Mesenchymal stem cell (in vitro differentiated cells and primary cell): Measurements from ENCODE around the gene C19orf85.
A peak's percentile ranks its signal among the peaks of the same experiment; 100 is the strongest.

Experiments used
- DNase-seq: peaks from one replicate; pipeline ENCODE4 v3.0.0-alpha.2; 2013
- H2AFZ ChIP-seq: one replicate; pipeline ENCODE4 v1.6.1; 2013; ENCODE audit warnings: low read depth, mild to moderate bottlenecking, control low read depth, inconsistent platforms, low read length, moderate library complexity
- H2AK5ac ChIP-seq: 2 replicates; pipeline ENCODE4 v1.6.1; 2013; ENCODE audit warnings: low read length, moderate library complexity, mild to moderate bottlenecking, inconsistent platforms; ENCODE audit not compliant: severe bottlenecking
- H2BK120ac ChIP-seq: one replicate; pipeline ENCODE4 v1.6.1; 2013; ENCODE audit warnings: low read depth, mild to moderate bottlenecking, inconsistent platforms, low read length, moderate library complexity
- H2BK12ac ChIP-seq, 2 experiments: one replicate each; pipeline ENCODE4 v1.6.1; 2013; ENCODE audit warnings: inconsistent platforms in 2 of 2, low read length in 2 of 2, mild to moderate bottlenecking in 2 of 2, moderate library complexity in 2 of 2, control low read depth in 1 of 2
- H2BK15ac ChIP-seq: one replicate; pipeline ENCODE4 v1.6.1; 2013; ENCODE audit warnings: mild to moderate bottlenecking, low read depth, inconsistent platforms; ENCODE audit not compliant: poor library complexity, severe bottlenecking
- H2BK5ac ChIP-seq: 2 replicates; pipeline ENCODE4 v1.6.1; 2013; ENCODE audit warnings: low read depth, mild to moderate bottlenecking, low read length, control low read depth, inconsistent platforms; ENCODE audit not compliant: poor library complexity, severe bottlenecking
- H3K14ac ChIP-seq, 2 experiments: one replicate each; pipeline ENCODE4 v1.6.1; 2013; ENCODE audit warnings: inconsistent platforms in 2 of 2, low read length in 2 of 2, control low read depth in 1 of 2, mild to moderate bottlenecking in 1 of 2, moderate library complexity in 1 of 2
- H3K18ac ChIP-seq, 2 experiments: one replicate each; pipeline ENCODE4 v1.6.1; 2013; ENCODE audit warnings: inconsistent platforms in 2 of 2, low read length in 2 of 2, control low read depth in 1 of 2, low read depth in 1 of 2, mild to moderate bottlenecking in 1 of 2
- H3K23ac ChIP-seq, 2 experiments: one replicate each; pipeline ENCODE4 v1.6.1; 2013; ENCODE audit warnings: inconsistent platforms in 2 of 2, low read length in 2 of 2, mild to moderate bottlenecking in 2 of 2, moderate library complexity in 2 of 2, control low read depth in 1 of 2
- H3K27ac ChIP-seq: 2 replicates; pipeline ENCODE4 v1.5.1; 2013; ENCODE audit warnings: mild to moderate bottlenecking, moderate library complexity, low read length, control low read depth, inconsistent platforms; ENCODE audit not compliant: poor library complexity, severe bottlenecking
- H3K27me3 ChIP-seq, 2 experiments: 2 replicates each; pipeline versions ENCODE4 v1.6.1 to v1.7.0; 2013; ENCODE audit warnings: low read length in 2 of 2, mild to moderate bottlenecking in 2 of 2, moderate library complexity in 2 of 2, control low read depth in 1 of 2, inconsistent platforms in 1 of 2; ENCODE audit not compliant: control insufficient read depth in 1 of 2, insufficient read depth in 1 of 2
- H3K36me3 ChIP-seq, 2 experiments: 2 replicates each; pipeline versions ENCODE4 v1.6.1 to v1.7.0; 2013; ENCODE audit warnings: low read length in 2 of 2, control low read depth in 1 of 2, inconsistent platforms in 1 of 2, low read depth in 1 of 2, mild to moderate bottlenecking in 1 of 2; ENCODE audit not compliant: insufficient read depth in 2 of 2, control insufficient read depth in 1 of 2
- H3K4ac ChIP-seq, 2 experiments: one replicate each; pipeline ENCODE4 v1.6.1; 2013; ENCODE audit warnings: inconsistent platforms in 2 of 2, low read length in 2 of 2, mild to moderate bottlenecking in 2 of 2, moderate library complexity in 2 of 2, control low read depth in 1 of 2, low read depth in 1 of 2
- H3K4me1 ChIP-seq: 2 replicates; pipeline ENCODE4 v1.6.1; 2013; ENCODE audit warnings: low read depth, low read length, control low read depth; ENCODE audit not compliant: control insufficient read depth, insufficient read depth
- H3K4me2 ChIP-seq: 2 replicates; pipeline ENCODE4 v1.6.1; 2013; ENCODE audit warnings: low read length, mild to moderate bottlenecking, inconsistent platforms; ENCODE audit not compliant: poor library complexity, severe bottlenecking
- H3K4me3 ChIP-seq, 2 experiments: 2 replicates each; pipeline versions ENCODE4 v1.5.1 to v1.7.0; 2013; ENCODE audit warnings: low read length in 2 of 2, mild to moderate bottlenecking in 2 of 2, control low read depth in 1 of 2, low read depth in 1 of 2; ENCODE audit not compliant: insufficient read depth in 1 of 2
- H3K79me1 ChIP-seq: replicated peaks from 2 replicates; pipeline ENCODE4 v1.6.1; 2013; ENCODE audit warnings: mild to moderate bottlenecking, control low read depth, low read length, inconsistent platforms; ENCODE audit not compliant: poor library complexity, severe bottlenecking
- H3K9ac ChIP-seq: 2 replicates; pipeline ENCODE4 v1.7.0; 2013; ENCODE audit warnings: mild to moderate bottlenecking, low read length, moderate library complexity
- H3K9me3 ChIP-seq: 2 replicates; pipeline ENCODE4 v1.7.0; 2013; ENCODE audit warnings: mild to moderate bottlenecking, low read length; ENCODE audit not compliant: control insufficient read depth
- H4K8ac ChIP-seq: one replicate; pipeline ENCODE4 v1.6.1; 2013; ENCODE audit warnings: inconsistent platforms, mild to moderate bottlenecking, low read length, moderate library complexity
- H4K91ac ChIP-seq: one replicate; pipeline ENCODE4 v1.6.1; 2013; ENCODE audit warnings: mild to moderate bottlenecking, low read length, inconsistent platforms
- WGBS: methylation state at CpG from one replicate; pipeline ENCODE4 v1.1.7; 2013; ENCODE audit warnings: mixed read lengths; 5-methylcytosine and 5-hydroxymethylcytosine counted together

The C19orf85 gene

DNA sequence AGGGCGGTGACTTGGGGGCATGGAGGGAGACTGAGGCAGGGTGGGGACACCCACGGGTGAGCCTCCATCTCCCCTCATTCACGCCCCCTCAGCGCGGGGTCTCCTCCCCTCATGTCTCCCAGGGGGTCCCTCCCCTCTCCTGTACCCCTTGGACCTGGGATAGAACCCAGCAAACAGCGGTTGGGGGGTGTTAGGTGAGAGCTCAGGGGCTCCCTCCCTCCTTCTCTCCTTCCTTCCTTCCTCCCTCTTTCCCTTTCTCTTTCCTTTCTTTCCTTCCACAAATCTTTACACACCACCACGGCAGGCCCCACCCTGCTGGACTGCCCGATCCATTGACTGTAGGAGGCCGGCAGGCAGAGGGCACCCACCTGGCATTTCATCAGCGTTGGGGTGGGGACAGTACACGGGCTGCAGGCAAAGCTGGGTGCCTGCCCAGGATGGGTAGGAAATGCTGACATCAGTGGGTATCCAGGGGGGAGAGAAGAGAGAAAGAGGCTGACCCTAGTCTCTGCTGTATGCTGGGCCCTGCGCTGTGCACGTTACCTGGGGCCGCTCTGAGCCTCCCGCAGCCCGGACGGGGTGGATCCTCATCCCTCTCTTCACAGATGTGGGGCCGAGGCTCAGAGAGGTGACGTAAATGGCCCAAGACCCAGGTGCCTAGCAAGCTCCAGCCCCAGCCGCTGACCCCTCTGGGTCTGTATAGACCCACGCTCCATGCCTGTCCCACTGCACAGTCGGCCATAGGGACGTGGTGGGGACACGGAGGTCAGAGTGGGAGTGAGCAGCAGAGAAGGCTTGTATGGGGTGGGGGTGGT, 27.2 kb upstream of the C19orf85 start:
- 85% methylated on average over 19 of the region's 24 CpGs for WGBS
- H2BK120ac ChIP-seq: no peak overlapping the region

DNA sequence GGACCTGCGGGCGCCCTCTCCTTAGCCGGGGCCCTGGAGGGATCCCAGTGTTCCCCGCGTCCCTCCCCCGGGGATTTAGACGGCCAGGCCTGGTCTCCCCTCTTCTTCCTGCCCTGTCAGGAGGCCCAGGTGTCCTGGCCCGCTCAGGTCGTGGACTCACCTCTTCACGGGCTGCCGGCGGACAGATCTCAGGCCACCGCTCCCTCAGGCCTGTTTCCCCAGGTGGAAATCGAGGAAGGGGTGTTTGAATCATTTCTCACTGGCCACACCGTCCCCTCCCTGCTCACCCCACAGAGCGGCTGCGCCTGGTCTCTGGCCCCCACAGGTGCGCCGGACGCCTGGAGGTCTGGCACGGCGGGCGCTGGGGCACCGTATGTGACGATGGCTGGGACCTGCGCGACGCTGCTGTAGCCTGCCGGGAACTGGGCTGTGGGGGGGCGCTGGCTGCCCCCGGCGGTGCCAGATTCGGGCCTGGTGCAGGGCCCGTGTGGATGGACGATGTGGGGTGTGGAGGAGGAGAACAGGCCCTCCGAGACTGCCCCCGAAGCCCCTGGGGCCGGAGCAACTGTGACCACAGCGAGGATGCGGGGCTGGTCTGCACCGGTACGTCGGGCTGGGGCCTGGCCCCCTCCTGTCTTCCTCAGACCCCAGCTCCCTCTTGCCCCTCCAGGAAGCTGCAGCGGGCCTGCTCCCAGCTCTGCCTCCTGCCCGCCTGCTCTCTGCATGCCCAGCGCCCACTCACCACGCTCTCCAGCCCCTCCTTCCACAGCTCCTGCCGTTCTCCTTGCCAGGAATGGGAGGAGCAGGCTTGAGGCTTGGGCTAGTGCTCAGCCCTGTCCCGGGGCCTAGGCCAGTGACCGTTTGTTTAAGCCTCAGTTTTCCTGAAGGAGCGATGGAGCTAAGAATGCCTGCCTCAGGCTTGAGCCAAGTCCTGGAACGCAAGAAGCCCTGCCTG, 26.2 kb upstream of the C19orf85 start:
- H3K9ac ChIP-seq: peak overlapping the region; percentile 63
- H3K27ac ChIP-seq: no peak overlapping the region
- H2AK5ac ChIP-seq: no peak overlapping the region
- no peak overlapping the region for H3K4me2 ChIP-seq
- H3K4me1 ChIP-seq: peaks cover 66% of the 10 kb centered on the region
- H3K23ac ChIP-seq: no peak overlapping the region
- H2BK12ac ChIP-seq: no peak overlapping the region
- 89% methylated on average over 36 of the region's 52 CpGs for WGBS
- H2BK120ac ChIP-seq: no peak overlapping the region
- peaks cover 7% of the 10 kb centered on the region for H3K79me1 ChIP-seq
- no peak overlapping the region for H3K4ac ChIP-seq
- no peak overlapping the region for H2BK5ac ChIP-seq
- no peak overlapping the region for H3K14ac ChIP-seq
- H3K18ac ChIP-seq: no peak overlapping the region
- no peaks in the 10 kb centered on the region for H3K27me3 ChIP-seq
- H3K4me3 ChIP-seq: peak overlapping the region in 1 of 2 experiments; percentile 18
- no peaks in the 10 kb centered on the region for H3K9me3 ChIP-seq
- H4K8ac ChIP-seq: no peak overlapping the region
- H2BK15ac ChIP-seq: peak overlapping the region; percentile 41
- H2AFZ ChIP-seq: no peak overlapping the region
- H4K91ac ChIP-seq: peak overlapping the region; percentile 32
- no peak for DNase-seq
- peaks cover 5 to 57% of the 10 kb centered on the region in 2 experiments for H3K36me3 ChIP-seq

More for the DNA sequence above, 27.2 kb upstream of the C19orf85 start:
- Histone ChIP-seq H4K8ac (no peak overlapping the region), H3K9me3 (no peaks in the 10 kb centered on the region), H2AK5ac (no peak overlapping the region), H3K4me3 (peak overlapping the region in 1 of 2 experiments; percentile 18), H2AFZ (no peak overlapping the region), H2BK5ac (no peak overlapping the region), H3K27me3 (no peaks in the 10 kb centered on the region), H3K79me1 (peaks cover 7% of the 10 kb centered on the region), H3K4ac (no peak overlapping the region), H3K9ac (peak overlapping the region; percentile 63), H3K27ac (no peak overlapping the region), H3K18ac (no peak overlapping the region), H3K4me2 (no peak overlapping the region), H3K23ac (peak overlapping the region in 1 of 2 experiments; percentile 27), H2BK12ac (no peak overlapping the region), H4K91ac (no peak overlapping the region), H2BK15ac (no peak overlapping the region), H3K36me3 (peaks cover 12 to 52% of the 10 kb centered on the region in 2 experiments), H3K14ac (no peak overlapping the region), H3K4me1 (peaks cover 56% of the 10 kb centered on the region)
- DNase-seq: no peak

DNA sequence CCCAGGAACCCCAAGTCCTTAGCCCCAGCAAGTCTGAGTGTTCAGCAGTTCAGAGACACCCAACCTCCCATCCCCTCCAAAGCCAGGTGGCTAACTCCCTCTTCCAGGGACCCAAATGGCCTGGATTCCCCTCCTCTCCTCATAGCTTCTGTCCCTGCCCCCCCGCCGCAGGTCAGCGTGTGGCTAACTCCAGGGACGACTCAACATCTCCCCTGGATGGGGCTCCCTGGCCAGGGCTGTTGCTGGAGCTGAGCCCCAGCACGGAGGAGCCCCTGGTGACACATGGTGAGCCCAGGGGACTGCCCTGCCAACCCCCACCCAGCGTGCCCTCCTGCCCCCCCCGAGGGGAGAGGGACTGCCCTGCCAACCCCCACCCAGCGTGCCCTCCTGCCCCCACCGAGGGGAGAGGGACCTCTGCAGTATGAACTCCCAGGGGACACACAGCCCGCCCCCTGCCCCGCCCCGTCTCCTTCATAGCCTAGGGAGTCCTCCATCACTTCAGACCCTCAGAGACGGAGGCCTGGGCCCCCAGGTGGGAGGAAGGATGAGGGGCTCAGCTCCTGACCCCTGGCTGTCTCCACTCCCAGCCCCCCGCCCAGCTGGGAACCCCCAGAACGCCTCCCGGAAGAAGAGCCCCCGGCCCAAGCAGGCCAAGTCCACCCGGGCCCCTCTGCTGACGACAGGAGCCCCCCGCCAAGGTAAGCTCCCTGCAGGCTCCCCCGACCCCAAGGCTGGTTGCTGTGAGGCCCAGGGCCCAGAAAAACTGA, 25.3 kb upstream of the C19orf85 start:
- Histone ChIP-seq H2AK5ac (peak overlapping the region; percentile 82), H3K9ac (peak overlapping the region; percentile 51), H2BK120ac (peak overlapping the region; percentile 54), H2BK12ac (peak overlapping the region in 1 of 2 experiments; percentile 80), H3K23ac (no peak overlapping the region), H4K8ac (peak overlapping the region; percentile 76), H3K79me1 (peaks cover 7% of the 10 kb centered on the region), H2BK5ac (no peak overlapping the region), H3K4me1 (peaks cover 69% of the 10 kb centered on the region), H2BK15ac (no peak overlapping the region), H3K27me3 (no peaks in the 10 kb centered on the region), H3K27ac (no peak overlapping the region), H4K91ac (peak overlapping the region; percentile 57), H3K18ac (no peak overlapping the region), H3K4ac (no peak overlapping the region), H3K36me3 (peaks cover 0 to 53% of the 10 kb centered on the region in 2 experiments), H2AFZ (no peak overlapping the region), H3K9me3 (no peaks in the 10 kb centered on the region), H3K14ac (no peak overlapping the region), H3K4me2 (peak overlapping the region; percentile 46), H3K4me3 (peak overlapping the region in 1 of 2 experiments; percentile 65)
- no peak for DNase-seq
- 82% methylated on average over 14 of the region's 21 CpGs for WGBS
